ENCODE data around the gene KSR2. TPM values are rescaled to one million over a fixed set of nuclear protein-coding genes. Genes with fewer than 3 reads are reported as not detected.

KSR2 gene
- total RNA-seq, 4 donors from 2014 or later = under 0.01 to 0.06 (median 0.03) TPM

- Histone ChIP-seq H3K4me1 (no peaks in the 10 kb centered on the region), H3K4me3 (no peak overlapping the region), H3K9me3 (no peaks in the 10 kb centered on the region), H3K27me3 (peaks cover 0 to 27% (median 0%) of the 10 kb centered on the region in 4 donors), H3K27ac (replicated peaks in 1 of 4) (no peak overlapping the region), H3K36me3 (no peaks in the 10 kb centered on the region)
- 80% methylated on average over 9 of the region's 9 CpGs for WGBS
- no peak for DNase-seq (ENCODE audit: extremely low spot score)
- intact Hi-C loops (cut with DNase I) = no loop called here
- TF ChIP-seq POLR2A (IDR thresholded peaks at IDR 0.05; ENCODE audit: low read depth) (no peak), POLR2AphosphoS5 (IDR thresholded peaks at IDR 0.05) (no peak), EP300 (IDR thresholded peaks at IDR 0.05) (no peak), CTCF (IDR thresholded peaks at IDR 0.05) (no peak)
These were observed 258.7 kb downstream of the KSR2 start for GRCh38 chr12:117710121-117710520.

GRCh38 chr12:117707861-117708260 is 260.9 kb downstream of the KSR2 start:
- peaks cover 0 to 21% (median 0%) of the 10 kb centered on the region in 4 donors for H3K27me3 ChIP-seq
- H3K36me3 ChIP-seq = no peaks in the 10 kb centered on the region
- 84% methylated on average over 2 of the region's 2 CpGs for WGBS
- TF ChIP-seq CTCF (IDR thresholded peaks at IDR 0.05) (no peak), EP300 (IDR thresholded peaks at IDR 0.05) (no peak), POLR2A (IDR thresholded peaks at IDR 0.05; ENCODE audit: low read depth) (no peak), POLR2AphosphoS5 (IDR thresholded peaks at IDR 0.05) (no peak)
- no peaks in the 10 kb centered on the region for H3K4me1 ChIP-seq
- no peak overlapping the region for H3K27ac ChIP-seq (replicated peaks in 1 of 4)
- DNase-seq (ENCODE audit: extremely low spot score) = no peak
- no peaks in the 10 kb centered on the region for H3K9me3 ChIP-seq
- intact Hi-C loops (cut with DNase I) = no loop called here
- no peak overlapping the region for H3K4me3 ChIP-seq

GRCh38 chr12:117703584-117703983 is 265.2 kb downstream of the KSR2 start:
- Histone ChIP-seq H3K4me3 (no peak overlapping the region), H3K36me3 (no peaks in the 10 kb centered on the region), H3K27ac (replicated peaks in 1 of 4) (no peak overlapping the region), H3K27me3 (peaks cover 0 to 7% (median 0%) of the 10 kb centered on the region in 4 donors), H3K4me1 (no peaks in the 10 kb centered on the region), H3K9me3 (no peaks in the 10 kb centered on the region)
- TF ChIP-seq POLR2A (IDR thresholded peaks at IDR 0.05; ENCODE audit: low read depth) (no peak), POLR2AphosphoS5 (IDR thresholded peaks at IDR 0.05) (no peak), CTCF (IDR thresholded peaks at IDR 0.05) (no peak), EP300 (IDR thresholded peaks at IDR 0.05) (no peak)
- intact Hi-C loops (cut with DNase I) = no loop called here
- 74% methylated on average over 4 of the region's 4 CpGs for WGBS
- no peak for DNase-seq (ENCODE audit: extremely low spot score)

- H3K27ac ChIP-seq (replicated peaks in 1 of 4) = no peak overlapping the region
- intact Hi-C loops (cut with DNase I) = no loop called here
- no peaks in the 10 kb centered on the region for H3K9me3 ChIP-seq
These were observed 266.0 kb downstream of the KSR2 start for GRCh38 chr12:117702741-117703140.

More at GRCh38 chr12:117702741-117703140, 266.0 kb downstream of the KSR2 start:
- TF ChIP-seq POLR2A (IDR thresholded peaks at IDR 0.05; ENCODE audit: low read depth) (no peak), CTCF (IDR thresholded peaks at IDR 0.05) (no peak), POLR2AphosphoS5 (IDR thresholded peaks at IDR 0.05) (no peak), EP300 (IDR thresholded peaks at IDR 0.05) (no peak)
- Histone ChIP-seq H3K27me3 (peaks cover 0 to 7% (median 0%) of the 10 kb centered on the region in 4 donors), H3K4me1 (no peaks in the 10 kb centered on the region), H3K4me3 (no peak overlapping the region), H3K36me3 (no peaks in the 10 kb centered on the region)
- 65% methylated on average over 4 of the region's 4 CpGs for WGBS
- DNase-seq (ENCODE audit: extremely low spot score) = no peak
